ENCODE results near the gene RMP24.

RMP24 gene

DNA sequence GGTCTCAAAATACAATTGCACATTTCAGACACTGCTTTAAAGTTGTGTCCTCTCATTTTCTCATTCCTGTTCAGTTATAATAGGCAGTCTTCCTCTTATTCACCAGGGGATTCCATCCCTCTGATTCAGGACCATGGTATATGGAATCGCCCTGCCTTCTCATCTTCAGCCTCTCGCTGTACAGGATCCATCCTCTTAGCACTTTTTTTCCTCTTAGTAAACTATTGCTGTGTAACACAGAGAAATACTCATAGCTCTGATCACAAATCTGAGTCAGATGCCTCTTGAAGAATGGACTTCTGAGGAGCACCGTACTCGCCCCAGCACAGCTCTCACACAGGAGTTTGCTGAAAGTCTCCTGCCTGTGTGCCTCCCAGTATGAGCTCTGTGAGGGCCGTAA is 11.3 kb downstream of the RMP24 start:
- DNase-seq = no peak
- ATAC-seq = no peak
- Histone ChIP-seq H3K36me3 (peaks cover 7 to 30% of the 10 kb centered on the region in 2 donors), H3K4me1 (no peaks in the 10 kb centered on the region), H3K9me3 (no peaks in the 10 kb centered on the region), H3K4me3 (no peak overlapping the region), H3K27me3 (no peaks in the 10 kb centered on the region), H3K27ac (no peak overlapping the region)
- intact Hi-C loops (cut with DNase I; ENCODE audit: low total_unique reads) = no loop called here
- TF ChIP-seq, protein P1, sequence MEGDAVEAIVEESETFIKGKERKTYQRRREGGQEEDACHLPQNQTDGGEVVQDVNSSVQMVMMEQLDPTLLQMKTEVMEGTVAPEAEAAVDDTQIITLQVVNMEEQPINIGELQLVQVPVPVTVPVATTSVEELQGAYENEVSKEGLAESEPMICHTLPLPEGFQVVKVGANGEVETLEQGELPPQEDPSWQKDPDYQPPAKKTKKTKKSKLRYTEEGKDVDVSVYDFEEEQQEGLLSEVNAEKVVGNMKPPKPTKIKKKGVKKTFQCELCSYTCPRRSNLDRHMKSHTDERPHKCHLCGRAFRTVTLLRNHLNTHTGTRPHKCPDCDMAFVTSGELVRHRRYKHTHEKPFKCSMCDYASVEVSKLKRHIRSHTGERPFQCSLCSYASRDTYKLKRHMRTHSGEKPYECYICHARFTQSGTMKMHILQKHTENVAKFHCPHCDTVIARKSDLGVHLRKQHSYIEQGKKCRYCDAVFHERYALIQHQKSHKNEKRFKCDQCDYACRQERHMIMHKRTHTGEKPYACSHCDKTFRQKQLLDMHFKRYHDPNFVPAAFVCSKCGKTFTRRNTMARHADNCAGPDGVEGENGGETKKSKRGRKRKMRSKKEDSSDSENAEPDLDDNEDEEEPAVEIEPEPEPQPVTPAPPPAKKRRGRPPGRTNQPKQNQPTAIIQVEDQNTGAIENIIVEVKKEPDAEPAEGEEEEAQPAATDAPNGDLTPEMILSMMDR (IDR thresholded peaks at IDR 0.05 in 4 of 5, conservative IDR thresholded peaks at IDR 0.05 in 1 of 5) = no peak
- no peak for TF ChIP-seq POLR2A (IDR thresholded peaks at IDR 0.05)
- in situ Hi-C loops (cut with MboI; ENCODE audit: low sequenced_read_pairs in 4 of 4) = no loop called here

DNA sequence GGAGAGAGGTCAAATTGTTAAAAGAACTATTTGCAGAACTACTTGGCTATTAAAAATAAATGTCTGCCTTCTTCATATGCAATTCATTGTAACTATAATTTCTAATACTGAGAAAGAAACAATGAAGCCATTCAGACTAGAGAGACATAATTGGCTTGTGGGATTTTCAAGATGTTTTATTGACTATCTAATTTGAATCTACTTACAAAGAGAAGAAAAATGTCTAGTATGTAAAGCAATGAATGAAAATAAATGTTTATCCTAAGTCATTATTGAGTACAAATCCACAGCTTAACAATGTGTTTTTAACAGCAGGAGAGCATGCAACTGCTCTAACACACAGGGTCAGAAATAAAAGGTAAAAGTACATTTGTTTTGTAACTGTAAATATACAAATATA is 19.2 kb downstream of the RMP24 start:
- no peak overlapping the region for H3K27ac ChIP-seq
- in situ Hi-C loops (cut with MboI; ENCODE audit: low sequenced_read_pairs in 4 of 4) = no loop called here
- H3K4me3 ChIP-seq = no peak overlapping the region
- TF ChIP-seq, protein P1 (IDR thresholded peaks at IDR 0.05 in 4 of 5, conservative IDR thresholded peaks at IDR 0.05 in 1 of 5) = no peak
- no peak for TF ChIP-seq POLR2A (IDR thresholded peaks at IDR 0.05)
- peaks cover 0 to 10% of the 10 kb centered on the region in 2 donors for H3K36me3 ChIP-seq
- ATAC-seq (no peak), DNase-seq (no peak)
- intact Hi-C loops (cut with DNase I; ENCODE audit: low total_unique reads) = no loop called here
- no peaks in the 10 kb centered on the region for H3K4me1 ChIP-seq
- H3K9me3 ChIP-seq = no peaks in the 10 kb centered on the region
- H3K27me3 ChIP-seq = no peaks in the 10 kb centered on the region

DNA sequence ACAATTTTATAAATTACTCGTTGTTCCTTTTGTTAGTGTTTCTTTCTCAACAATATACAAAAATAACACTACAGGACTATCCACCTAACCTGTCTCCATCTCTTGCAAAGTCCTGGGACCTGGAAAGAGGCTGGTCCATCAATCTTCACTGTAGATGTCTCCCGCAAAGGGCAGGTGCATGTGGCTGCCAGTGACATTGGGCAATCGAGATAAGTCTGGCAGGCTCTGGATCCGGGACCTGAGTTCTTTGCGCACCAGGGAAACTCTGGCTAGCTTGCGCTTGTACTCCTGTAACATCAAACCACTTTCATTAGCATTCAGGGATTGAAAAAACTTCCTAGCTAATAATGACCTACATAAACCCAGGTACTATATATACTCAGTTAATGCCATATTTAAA is 20.5 kb downstream of the RMP24 start:
- TF ChIP-seq, protein P1 (IDR thresholded peaks at IDR 0.05 in 4 of 5, conservative IDR thresholded peaks at IDR 0.05 in 1 of 5) = no peak
- no peak for TF ChIP-seq POLR2A (IDR thresholded peaks at IDR 0.05)
- peak in 1 of 2 donors; percentile 68 for ATAC-seq
- no peak overlapping the region for H3K4me3 ChIP-seq
- no peaks in the 10 kb centered on the region for H3K27me3 ChIP-seq
- H3K36me3 ChIP-seq = peaks cover 0 to 10% of the 10 kb centered on the region in 2 donors
- no peak overlapping the region for H3K27ac ChIP-seq
- no peaks in the 10 kb centered on the region for H3K9me3 ChIP-seq
- in situ Hi-C loops (cut with MboI; ENCODE audit: low sequenced_read_pairs in 4 of 4) = no loop called here
- DNase-seq = no peak
- intact Hi-C loops (cut with DNase I; ENCODE audit: low total_unique reads) = no loop called here
- H3K4me1 ChIP-seq = no peaks in the 10 kb centered on the region

DNA sequence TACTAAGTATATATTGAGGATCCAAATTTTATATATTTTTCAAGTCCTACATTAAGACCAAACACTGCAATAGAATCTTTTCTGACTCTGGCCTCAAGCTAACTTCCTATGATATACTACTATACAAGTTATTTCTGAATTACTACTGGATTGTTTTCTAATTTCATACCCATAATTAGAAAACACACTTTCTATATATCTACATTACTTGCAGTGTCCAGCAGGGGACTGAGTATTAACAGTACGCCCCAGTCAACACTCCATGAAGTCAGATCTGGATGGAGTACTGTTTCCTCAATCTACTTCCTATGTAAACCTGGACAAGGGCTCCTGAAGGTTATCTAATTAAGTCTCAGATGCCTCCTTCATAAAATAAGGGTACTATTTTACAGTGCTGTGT is 26.5 kb downstream of the RMP24 start:
- Histone ChIP-seq H3K4me3 (no peak overlapping the region), H3K36me3 (no peaks in the 10 kb centered on the region), H3K9me3 (no peaks in the 10 kb centered on the region), H3K27ac (no peak overlapping the region), H3K27me3 (no peaks in the 10 kb centered on the region), H3K4me1 (no peaks in the 10 kb centered on the region)
- no peak for DNase-seq
- intact Hi-C loops (cut with DNase I; ENCODE audit: low total_unique reads) (no loop called here), in situ Hi-C loops (cut with MboI; ENCODE audit: low sequenced_read_pairs in 4 of 4) (no loop called here)
- no peak for ATAC-seq
- TF ChIP-seq POLR2A (IDR thresholded peaks at IDR 0.05) = no peak
- TF ChIP-seq, protein P1 (IDR thresholded peaks at IDR 0.05 in 4 of 5, conservative IDR thresholded peaks at IDR 0.05 in 1 of 5) = peak in 1 of 5 experiments; percentile 23

DNA sequence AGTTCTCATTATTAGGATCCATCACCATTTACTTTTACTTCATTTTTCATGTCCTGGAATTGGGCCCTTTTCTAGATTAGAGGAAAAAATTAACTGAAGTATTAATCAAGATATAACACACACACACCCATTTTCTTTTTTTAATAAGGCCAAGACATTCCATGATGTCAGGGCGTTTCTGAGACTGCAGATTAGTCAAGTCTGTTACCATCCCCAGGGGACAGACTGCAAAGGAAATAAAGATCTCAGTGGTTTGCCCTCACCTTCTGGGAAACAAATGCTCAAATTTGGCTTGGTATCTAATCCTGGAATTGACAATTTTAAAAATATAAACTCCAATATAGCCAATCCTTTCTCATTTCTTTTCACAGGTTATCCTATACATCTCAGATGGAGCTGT is 27.4 kb downstream of the RMP24 start:
- no peak overlapping the region for H3K27ac ChIP-seq
- TF ChIP-seq, protein P1 (IDR thresholded peaks at IDR 0.05 in 4 of 5, conservative IDR thresholded peaks at IDR 0.05 in 1 of 5) = no peak
- TF ChIP-seq POLR2A (IDR thresholded peaks at IDR 0.05) = no peak
- H3K4me3 ChIP-seq = no peak overlapping the region
- ATAC-seq (no peak), DNase-seq (no peak)
- H3K9me3 ChIP-seq = no peaks in the 10 kb centered on the region
- in situ Hi-C loops (cut with MboI; ENCODE audit: low sequenced_read_pairs in 4 of 4) = no loop called here
- intact Hi-C loops (cut with DNase I; ENCODE audit: low total_unique reads) = no loop called here
- no peaks in the 10 kb centered on the region for H3K4me1 ChIP-seq
- H3K27me3 ChIP-seq = no peaks in the 10 kb centered on the region
- H3K36me3 ChIP-seq = no peaks in the 10 kb centered on the region

Data from gastrocnemius medialis (tissue), 4 donors.